ENCODE data around the gene RASGRP2. TPM values are rescaled to one million over a fixed set of nuclear protein-coding genes. Genes with fewer than 3 reads are reported as not detected.

The RASGRP2 gene
- polyA plus RNA-seq, 1 donor, result 43.6 TPM

DNA sequence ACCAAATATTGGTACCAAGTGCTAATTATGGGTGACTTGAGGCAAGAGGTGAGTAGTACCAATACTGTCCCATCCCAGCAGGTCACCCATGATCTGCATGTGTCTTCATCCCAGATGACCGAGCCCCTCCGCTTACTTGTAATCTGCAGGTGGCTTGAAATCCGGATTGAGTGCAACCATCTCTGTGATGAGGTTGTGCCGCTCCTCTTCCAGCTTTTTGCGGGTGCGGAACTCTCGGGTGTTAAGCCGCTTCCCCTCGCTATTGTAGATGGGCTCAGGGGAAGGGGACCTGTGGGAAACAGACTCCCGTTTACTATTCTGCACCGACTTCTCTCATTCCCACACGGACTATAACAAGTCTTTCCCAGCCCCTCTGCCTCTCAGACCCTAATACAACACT lies 26.2 kb upstream of the RASGRP2 start:
- no peak for DNase-seq

DNA sequence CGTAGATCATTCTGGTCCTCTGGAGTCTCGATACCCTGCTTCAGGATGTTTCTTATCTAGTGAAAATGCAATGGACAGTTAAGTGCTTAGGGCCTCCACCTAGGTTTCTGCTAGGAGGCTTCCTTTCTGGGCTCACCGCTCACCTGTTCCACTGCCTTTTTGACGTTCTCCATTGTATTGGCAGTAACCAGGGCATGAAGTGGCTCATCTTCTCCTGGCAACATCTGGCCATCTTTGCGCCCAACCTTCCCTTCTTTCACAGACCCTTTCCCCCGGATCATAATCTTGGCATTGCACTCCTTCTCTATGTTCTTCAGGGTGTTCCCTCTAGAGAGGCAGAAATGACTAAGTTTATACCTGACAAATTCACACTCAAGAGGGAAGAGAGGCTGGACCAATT lies 25.3 kb upstream of the RASGRP2 start:
- no peak for DNase-seq

GRCh38 chr11:64768300-64768694 lies 24.4 kb upstream of the RASGRP2 start:
- no peak for DNase-seq

GRCh38 chr11:64767344-64768299 lies 23.7 kb upstream of the RASGRP2 start:
- DNase-seq, result no peak

DNA sequence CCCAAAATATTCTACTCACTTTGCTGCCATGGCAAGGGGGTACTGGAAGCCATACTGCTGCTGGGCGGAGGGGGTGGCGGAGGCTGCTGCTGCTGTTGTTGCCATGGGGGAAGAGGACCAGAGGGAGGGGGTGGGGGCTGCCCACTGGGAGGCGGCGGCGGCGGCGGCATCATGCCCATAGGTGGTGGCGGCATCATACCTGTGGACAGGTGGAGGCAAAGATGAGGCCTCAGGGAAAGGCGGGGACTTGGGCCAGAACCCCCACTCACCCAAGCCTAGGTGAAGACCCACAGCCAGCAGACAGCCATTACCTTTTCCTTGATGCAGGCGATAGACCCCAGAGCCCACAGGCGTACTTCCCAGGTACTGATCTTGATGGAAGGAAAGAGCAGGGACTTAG lies 22.9 kb upstream of the RASGRP2 start:
- no peak for DNase-seq

DNA sequence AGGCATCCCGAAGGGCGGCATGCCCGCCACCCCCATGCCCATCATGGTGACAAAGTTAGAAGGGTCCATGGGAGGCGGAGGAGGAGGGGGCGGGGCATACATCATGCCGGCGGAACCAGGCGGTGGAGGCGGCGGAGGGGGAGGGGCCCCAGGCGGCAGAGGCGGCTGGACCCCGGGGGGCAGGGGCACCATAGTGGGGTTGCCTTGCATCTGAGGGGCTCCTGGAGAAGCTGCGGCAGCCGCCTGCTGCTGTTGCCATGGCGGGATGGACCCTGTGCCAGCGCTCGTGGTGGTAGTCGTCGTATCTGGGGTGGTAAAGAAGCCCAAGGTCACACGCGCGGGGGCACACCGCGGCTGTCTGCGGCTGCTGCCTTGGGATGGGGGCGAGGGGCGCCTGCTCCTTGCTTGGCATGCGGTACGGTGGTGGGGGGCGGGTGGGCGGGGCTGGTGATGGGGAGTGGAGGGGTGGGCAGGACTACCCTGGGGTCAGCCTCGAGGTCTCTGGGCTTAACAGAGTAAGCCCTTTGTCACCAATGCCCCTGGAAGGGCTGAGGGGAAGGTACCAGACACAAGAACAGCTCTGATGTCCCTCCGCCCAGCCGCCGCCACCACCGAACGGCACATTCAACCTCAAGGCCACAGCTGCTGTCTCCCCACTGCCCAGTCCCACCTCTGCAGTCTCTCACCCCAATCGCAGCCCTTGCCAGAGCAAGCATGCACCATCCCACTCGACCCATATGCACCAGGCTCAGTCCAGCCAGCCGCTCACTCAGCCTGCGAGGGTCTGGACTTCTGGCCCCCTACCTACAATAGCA lies 22.1 kb upstream of the RASGRP2 start:
- DNase-seq, result no peak

GRCh38 chr11:64765291-64765850 lies 21.4 kb upstream of the RASGRP2 start:
- DNase-seq, result no peak

GRCh38 chr11:64764753-64765152 lies 20.8 kb upstream of the RASGRP2 start:
- DNase-seq, result no peak

GRCh38 chr11:64764040-64764611 lies 20.2 kb upstream of the RASGRP2 start:
- no peak for DNase-seq

DNA sequence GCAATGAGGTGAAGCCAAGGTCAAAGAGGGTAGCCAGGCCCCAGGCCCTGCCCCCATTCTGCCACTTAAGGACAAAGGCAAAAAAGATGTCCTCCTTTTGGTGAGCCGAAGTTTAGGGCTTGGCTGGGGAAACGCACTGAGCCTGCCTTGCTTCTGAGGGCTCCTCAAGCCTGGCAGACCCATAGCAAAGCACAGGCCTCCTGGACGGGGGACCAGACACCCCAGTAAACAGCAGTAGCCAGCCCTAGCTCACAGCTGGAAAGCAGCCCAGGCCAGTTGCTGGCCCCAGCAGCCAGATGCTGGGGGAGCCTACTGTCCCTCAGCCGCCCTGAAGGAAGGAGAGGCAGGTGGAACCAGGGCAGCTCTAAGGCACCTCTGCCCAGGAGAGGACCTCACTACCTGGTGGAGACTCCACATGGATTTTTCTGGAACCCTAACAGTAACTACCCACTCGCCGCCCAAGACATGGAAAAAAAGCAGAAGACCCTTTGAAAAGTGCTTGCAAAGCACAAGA lies 19.6 kb upstream of the RASGRP2 start:
- no peak for DNase-seq

DNA sequence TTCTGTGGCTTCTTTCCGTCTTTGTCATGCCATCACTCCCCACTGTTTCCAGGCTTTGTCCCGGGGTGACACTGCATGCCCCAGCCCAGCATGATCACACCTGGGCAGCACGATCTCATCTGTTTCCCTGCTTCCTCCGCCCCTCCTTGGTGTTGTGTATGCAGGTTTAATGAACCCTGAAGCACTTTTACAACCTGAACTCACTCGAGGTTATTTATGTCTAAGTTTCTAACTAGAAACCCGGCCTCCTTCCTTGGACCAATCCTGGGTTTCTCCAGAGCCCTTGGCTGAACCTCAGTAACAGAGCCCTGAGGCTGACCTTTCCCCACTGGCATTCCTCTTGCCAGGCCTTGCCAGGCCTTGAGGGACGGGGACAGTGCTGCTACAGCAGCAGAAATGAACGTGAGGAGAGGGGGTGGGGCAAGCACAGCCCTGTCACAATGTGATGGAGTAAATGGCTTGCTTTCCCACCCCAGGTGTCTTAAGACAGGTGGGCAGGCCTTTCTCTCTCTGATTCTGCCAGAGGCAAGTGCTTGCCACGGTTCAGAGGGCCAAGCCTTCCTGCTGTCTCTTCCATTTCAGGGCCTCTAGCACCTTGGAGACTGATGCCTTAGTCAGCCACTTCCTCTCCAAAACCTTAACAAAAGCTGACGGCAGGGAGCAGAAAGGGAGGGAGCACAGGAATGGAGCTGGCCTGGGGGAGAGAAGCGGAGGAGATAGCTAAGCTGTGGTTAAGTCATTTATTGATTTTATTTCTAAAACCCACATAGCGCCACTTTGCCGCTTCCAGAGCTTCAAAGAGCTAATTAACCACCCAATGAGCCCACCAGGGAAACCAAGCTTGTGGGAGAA lies 19.0 kb upstream of the RASGRP2 start:
- DNase-seq, result no peak

GRCh38 chr11:64762277-64762673 lies 18.3 kb upstream of the RASGRP2 start:
- DNase-seq, result no peak

- no peak for DNase-seq
Observed at GRCh38 chr11:64760759-64761420, 16.9 kb upstream of the RASGRP2 start.

DNA sequence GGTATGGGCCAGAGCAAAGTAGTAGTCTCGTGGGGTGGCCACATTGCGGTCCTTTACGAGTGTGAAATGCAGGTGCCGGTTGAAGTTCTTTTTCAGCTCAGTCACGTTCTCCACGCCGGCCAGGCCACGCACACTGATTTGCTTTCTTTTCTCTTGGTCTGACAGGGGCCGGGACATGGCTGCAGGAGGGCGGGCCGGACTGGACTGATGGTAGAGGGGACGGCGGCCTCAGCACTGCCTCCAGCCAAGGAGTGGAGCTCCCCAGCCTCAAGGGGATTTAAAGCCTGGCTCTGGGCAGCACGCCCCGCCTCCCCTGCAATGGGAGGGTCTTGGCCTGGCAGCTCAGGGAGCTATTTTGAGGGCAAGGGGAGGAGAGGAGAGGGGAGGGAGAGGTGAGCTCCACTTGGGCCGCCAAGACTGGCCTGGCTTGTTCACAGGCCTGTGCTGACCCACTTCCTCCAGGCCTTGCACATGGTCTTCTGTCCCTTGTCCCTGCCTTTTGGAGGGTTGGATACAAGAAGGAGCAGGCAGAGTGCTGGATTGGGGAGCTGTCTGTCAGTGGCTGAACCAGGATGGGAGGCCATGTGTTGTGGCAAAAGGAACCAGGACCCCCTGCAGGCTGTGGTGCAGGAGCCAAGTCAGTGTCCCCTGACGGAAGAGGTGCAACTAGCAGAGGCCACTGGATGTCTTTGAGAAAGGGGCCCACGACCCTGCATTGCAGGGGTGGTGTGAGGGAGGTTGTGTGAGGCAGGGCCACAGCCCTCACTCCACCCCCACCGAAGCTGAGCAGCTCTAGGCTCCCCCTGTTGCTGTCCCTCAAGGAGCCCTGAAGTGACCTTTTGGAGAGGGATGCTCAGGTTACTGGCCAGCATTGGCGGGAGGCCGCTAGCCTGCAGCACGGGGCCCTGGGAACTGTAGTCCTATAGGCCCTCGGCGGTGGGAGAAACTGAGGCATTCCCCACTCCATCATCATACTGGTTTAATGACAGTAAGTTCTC lies 16.1 kb upstream of the RASGRP2 start, which contains the start of gene PYGM:
Gene PYGM, minus strand, starts transcription at position 253 of the 998 bp plus-strand sequence. Its CDS starts 76 bp downstream, at position 177.
- peak; percentile 85 for DNase-seq

DNA sequence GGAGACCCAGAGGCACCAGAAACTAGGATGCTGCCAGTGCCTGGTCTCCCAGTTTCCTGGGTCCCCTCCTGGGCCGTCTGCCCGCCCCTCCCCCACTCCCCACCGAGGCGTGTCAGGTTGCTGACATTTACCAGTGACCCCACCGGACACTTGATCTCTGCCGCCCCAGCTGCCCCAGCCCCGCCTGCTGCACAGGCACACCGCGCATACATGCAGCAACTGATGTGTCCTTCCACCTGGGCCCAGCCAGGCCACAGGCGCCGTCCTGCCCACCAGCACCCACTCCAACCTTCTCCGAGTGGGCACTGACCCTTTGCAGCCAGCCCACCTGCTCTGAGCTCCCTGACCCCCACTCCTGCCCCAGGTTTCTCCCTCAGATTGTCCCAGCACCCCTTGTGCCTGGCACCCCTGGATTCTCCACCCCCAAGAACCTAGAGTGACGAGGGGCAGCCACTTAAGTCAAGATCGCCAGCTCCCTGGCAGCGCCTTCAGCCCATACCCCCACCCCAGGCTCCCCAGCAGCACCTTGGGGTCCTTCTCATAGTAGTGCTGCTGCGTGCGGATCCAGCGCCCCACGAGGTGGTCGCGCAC lies 15.3 kb upstream of the RASGRP2 start:
- no peak for DNase-seq

DNA sequence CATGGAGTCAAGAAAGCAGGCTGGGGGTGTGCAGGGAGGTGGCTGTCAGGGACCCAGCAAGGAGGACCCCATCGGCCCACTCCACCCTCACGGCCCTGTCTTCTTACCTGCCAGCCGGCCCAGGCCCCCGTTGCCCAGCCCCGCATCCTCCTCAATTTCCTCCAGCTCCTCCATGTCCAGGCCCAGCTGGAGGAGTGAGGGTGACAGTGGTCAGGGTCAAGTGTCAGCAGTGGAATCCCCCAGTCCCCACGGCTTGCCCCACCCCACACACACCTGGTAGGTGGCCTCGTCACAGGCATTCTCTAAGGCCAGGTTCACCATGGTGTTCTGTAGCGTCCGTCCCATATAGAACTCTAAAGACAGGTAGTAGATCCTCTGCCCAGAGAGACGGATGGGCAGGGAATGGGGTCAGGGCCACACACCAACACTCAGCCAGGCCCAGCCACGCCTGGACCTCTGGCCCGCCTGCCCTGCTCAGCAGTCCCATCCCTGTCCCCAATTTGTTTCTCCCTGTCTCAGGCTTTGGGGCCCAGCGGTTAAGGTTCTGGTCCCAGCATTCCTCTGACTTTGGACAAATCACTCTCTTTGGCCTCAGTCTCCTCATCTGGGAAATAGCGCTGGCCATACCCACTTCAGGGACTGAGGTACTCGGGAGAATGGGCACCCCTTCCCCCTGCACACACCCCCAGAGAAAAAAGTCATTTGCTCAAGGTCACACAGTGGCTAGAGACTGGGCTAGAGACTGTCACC lies 14.6 kb upstream of the RASGRP2 start:
- DNase-seq, result no peak

- DNase-seq, result no peak
Observed at GRCh38 chr11:64757549-64758329, 13.8 kb upstream of the RASGRP2 start.
